ENCODE results near the gene SPINT2.

DNA sequence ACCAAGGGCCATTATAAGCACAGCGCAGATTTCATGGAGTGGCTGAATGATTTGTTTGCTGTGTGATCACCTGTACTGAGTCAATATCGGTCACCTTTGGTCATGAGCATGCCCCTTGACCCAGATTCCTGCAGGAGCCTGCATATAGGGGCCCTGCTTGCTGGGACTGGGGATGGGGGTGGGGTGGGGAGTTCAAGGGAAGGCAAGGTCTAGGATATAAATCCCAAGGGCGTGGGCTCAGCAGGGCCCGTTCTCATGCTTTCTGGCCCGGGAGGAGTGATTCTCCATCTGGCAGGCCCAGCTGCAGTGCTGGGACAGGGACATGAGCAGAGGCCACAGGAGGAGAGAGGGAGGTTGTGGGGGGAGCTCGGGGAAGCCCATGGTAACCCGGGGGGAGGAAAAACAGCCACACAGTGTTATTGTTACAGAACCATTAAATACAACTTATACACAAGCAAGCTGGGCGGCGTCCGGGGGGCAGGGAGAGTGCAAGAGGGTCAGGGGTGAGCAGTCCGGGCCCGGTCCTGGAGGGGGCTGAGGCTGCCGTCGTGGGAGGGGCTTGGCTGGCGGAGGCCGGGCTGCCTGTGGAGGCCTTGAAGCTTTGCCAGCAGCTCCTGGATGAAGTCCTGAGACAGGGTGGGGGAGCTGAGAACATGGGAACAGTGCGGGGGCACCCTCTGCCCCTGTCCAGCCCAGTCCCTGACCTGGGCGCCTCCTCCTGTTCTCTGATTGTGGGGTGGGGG lies 13.4 kb upstream of the SPINT2 start:
- TF ChIP-seq CSDC2 (CRISPR knock-in tag; IDR thresholded peaks at IDR 0.05) (no peak), OSR1 (CRISPR knock-in tag; IDR thresholded peaks at IDR 0.05) (no peak)
- TF ChIP-seq, protein P1, sequence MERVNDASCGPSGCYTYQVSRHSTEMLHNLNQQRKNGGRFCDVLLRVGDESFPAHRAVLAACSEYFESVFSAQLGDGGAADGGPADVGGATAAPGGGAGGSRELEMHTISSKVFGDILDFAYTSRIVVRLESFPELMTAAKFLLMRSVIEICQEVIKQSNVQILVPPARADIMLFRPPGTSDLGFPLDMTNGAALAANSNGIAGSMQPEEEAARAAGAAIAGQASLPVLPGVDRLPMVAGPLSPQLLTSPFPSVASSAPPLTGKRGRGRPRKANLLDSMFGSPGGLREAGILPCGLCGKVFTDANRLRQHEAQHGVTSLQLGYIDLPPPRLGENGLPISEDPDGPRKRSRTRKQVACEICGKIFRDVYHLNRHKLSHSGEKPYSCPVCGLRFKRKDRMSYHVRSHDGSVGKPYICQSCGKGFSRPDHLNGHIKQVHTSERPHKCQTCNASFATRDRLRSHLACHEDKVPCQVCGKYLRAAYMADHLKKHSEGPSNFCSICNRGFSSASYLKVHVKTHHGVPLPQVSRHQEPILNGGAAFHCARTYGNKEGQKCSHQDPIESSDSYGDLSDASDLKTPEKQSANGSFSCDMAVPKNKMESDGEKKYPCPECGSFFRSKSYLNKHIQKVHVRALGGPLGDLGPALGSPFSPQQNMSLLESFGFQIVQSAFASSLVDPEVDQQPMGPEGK (CRISPR knock-in tag; IDR thresholded peaks at IDR 0.05; ENCODE audit: borderline replicate concordance), result no peak

Data from SK-N-SH treated with all-trans-retinoic acid at 6 μM for 48 hours (cell line).